Stimulated activated CD8-positive, alpha-beta memory T cell treated with anti-CD3 and anti-CD28 coated beads, Interleukin-12 subunit alpha, Interleukin-12 subunit beta, amount 100 ng/mL, for 24 hours (primary cell): Measurements from ENCODE around the gene SLC10A3.
"Not testable (repeated sequence)": the region's sequence is repeated elsewhere in the genome, so short reads cannot be mapped to it uniquely, and the experiment has no call there.

Experiments used
- DNase-seq: peaks from one replicate; pipeline ENCODE4 v3.0.0-alpha.2; 2020; ENCODE audit errors: extremely low read depth

Gene SLC10A3

DNA sequence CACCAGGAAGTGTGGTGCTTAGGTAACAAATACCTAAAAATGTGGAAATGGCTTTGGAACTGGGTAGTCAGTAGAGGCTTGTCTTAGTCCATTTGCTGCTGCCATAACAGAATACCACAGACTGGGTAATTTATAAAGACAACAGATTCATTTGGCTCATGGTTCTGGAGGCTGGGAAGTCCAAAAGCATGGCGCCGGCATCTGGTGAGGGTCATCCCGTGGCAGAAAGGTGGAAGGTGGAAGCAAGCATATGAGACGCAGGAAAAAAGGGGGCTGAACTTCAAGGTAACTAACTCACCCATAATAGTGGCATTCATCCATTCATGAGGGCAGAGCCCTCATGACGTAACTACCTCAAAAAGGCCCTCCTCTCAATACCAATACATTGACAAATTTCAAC, 19.0 kb upstream of the SLC10A3 start:
- DNase-seq = no peak

DNA sequence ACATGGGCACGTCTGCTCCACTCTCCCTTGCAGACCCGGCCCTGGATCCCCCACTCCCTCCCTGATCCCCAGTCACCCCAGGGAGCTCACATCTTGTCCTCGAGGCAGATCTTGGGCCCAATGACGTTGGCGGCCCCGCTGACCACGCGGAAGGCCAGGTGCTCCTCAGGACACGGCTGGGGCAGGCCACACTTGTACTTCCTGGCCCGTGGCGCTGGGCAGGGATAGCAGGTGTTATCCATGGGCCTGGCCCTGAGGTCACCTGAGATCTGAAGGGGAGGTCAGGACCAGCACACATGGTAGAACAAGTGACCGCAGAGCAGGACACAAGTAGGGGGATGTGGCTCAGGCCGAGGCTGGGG, 17.9 kb upstream of the SLC10A3 start:
- no peak for DNase-seq

DNA sequence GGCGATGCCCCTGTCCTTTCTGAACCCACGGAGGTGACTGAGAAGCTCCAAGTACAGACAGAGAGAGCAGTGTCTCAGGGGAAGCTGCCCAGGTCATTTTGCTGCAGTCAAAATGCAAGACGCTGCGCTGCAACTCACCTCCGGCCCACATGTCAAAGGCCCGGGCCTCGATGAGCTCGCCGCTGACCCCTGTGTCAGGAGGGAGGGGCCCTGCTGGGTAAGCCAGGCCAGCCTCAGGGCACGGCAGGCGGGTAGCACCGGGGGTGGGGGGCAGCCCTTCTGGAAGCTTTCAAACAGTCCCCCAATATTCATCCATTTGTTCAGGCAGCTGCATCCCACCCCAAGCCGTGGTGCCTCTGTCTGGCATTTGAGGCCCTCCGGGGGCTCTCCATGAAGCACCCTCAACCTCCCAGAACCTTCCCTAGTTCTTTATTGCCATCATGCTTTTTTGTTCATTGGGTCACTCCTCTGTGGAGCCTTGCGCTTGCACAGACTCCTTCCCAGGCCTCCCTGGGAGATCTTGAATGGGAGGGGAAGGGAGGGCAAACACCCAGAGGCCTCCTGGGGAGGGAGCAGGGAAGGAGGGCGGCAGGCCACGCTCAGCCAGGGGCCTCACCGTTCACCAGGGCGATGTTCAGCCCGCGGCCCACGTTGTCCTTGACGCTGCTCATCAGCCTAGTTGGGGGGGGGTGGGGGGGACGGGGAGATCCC, 17.4 kb upstream of the SLC10A3 start:
- no peak for DNase-seq

GRCh38 chrX:154506483-154507332, 16.3 kb upstream of the SLC10A3 start:
- DNase-seq = no peak

DNA sequence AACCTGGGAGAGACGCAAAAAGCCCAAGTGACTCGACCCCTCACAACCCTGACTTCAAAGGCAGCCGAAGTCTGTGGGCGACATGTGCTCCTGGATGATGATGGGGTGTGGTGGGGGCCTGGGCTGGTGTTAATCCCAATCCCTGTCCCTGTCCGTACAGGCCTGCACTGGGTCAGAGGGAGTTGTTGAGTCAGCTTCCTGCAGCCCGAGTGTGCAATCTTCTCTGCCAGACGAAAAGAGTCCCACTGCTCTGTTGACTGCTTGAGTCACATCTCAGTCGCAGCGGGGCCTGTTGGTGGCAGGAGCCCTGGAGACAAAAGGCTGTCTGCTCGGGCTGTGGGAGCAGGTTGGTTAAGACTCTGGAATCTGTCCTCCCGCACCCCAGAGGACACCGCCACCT, 15.3 kb upstream of the SLC10A3 start:
- DNase-seq = no peak

DNA sequence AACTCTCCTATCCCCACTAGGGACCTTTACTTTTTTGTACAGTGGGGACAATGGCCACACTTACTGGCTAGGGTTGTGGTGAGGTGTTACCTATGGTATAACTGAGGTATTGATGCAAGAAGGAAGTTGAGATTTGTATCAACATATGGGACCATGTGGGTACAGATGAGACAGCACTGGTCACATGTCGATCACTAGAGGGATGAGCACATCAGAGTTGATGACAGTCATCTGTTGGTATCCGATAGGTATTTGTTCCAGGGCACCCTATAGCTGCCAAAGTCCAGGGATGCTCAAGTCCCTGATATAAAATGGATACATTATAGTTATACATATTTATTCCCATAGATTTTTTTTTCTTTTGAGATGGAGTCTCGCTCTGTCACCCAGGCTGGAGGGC, 12.6 kb upstream of the SLC10A3 start:
- DNase-seq = no peak

DNA sequence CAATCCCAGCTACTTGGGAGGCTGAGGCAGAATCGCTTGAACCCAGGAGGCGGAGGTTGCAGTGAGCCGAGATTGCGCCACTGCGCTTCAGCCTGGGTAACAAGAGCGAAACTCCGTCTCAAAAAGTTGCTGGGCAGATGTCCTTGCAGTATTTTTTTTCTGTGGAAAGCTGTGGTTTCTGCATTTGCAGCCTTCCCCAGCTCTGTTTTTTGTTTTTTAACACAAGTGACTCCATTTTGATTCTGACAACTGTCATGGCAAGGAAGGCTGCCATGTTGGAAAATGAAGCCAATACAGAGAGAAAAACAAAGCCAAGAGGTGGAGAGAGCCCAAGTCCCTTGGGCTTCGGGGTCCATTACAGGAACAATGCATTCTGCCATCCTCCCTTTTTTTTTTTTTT, 11.7 kb upstream of the SLC10A3 start:
- DNase-seq = no peak

GRCh38 chrX:154501423-154501822, 11.0 kb upstream of the SLC10A3 start:
- DNase-seq = not testable (repeated sequence)

DNA sequence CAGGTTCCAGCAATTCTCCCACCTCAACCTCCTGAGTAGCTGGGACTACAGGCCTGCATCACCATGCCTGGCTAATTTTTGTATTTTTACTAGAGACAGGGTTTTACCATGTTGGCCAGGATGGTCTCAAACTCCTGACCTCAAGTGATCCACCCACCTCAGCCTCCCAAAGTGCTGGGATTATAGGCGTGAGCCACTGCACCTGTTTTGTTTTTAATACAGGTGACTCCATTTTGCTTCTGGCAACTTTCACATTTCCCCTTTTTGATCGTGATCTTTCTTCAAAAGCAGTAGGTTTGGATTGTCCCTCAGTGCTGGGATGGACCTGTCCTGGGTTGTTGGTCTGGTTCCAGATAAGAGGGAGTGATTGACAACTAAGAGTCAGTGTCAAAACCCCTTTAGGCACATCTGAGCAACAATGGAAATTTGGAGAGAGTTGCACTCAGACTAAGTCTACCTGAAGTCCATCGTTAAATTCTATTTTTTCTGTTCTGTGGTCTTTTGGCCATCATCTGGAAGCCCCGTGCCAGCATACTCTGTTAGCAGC, 6.2 kb upstream of the SLC10A3 start:
- not testable (repeated sequence) for DNase-seq

DNA sequence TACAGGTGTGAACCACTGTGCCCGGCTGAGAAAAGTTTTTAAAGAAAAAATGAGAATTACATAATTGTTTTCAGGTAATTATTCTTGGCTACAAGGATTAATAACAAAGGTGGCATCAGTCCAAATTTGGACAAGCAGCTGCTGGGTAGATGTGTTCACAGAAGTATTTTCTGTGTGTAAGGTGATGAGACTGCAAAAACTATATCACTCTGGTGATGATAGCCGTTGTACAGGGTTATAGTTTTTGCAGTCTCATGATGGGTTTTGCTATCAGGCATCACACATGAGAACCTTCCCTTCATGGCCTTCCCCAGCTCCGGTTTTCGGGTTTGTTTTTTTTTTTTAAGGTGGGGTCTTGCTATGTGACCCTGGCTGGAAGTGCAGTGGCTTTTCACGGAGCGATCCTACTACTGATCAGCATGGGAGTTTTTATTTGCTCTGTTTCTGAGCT, 5.1 kb upstream of the SLC10A3 start:
- DNase-seq = no peak

- no peak for DNase-seq
Measured at GRCh38 chrX:154494715-154495114, 4.3 kb upstream of the SLC10A3 start.

GRCh38 chrX:154490021-154490413, 412 bp downstream of the SLC10A3 start:
- DNase-seq = no peak

DNA sequence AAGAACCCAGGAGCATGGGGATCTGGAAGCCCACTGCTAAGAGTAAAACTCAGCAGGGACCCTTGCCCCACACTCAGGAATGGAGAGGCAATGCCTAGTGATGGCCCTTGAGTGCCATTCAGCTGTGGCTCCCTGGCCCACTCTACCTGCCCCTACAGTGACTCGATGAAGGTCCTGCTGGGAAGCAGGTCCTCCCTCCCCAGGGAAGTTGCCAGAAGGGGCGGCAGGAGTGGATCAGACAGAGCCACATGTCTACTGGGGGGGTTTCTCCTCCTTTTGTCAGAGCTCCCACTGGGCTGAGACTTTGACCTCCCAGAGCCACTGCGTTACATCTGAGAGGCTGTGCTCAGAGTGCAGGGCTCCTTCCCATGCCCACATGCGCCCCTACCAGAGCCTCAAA, 1.2 kb downstream of the SLC10A3 start:
- no peak for DNase-seq

DNA sequence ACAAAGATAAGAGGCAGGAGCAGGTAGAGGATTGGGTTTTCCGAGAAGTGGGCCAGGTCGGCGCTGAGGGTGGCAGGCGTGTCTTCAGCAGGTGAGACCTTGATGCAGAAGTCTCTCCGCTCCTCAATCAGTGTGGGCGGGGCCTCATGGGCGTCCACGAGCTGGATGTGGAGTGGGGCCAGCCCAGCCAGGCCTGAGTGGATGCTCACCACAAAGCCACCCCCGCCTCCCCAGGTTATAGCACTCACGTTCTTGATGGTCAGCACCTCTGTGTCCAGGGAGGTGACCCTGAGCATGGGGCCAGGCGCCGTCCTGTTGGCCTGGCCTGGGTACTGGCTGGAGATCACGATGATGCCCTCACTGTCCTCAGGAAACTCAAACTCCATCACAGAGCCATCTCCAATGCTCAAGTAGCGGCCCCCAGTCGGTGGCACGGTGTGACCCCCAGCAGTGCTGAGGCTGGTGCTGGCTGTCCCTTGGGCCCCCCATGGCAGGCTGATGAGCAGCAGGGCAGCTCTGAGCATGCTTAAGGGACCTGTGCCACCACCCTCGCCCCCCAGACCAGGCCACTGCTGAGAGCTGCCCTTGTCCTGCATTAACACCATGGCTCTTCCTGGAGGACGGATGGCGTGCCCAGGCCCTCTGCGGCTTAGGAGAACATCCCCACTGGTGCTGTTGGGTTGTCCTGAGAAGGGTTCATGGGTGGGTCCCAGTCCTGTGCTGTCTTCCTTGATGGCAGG, 1.9 kb downstream of the SLC10A3 start:
- no peak for DNase-seq

DNA sequence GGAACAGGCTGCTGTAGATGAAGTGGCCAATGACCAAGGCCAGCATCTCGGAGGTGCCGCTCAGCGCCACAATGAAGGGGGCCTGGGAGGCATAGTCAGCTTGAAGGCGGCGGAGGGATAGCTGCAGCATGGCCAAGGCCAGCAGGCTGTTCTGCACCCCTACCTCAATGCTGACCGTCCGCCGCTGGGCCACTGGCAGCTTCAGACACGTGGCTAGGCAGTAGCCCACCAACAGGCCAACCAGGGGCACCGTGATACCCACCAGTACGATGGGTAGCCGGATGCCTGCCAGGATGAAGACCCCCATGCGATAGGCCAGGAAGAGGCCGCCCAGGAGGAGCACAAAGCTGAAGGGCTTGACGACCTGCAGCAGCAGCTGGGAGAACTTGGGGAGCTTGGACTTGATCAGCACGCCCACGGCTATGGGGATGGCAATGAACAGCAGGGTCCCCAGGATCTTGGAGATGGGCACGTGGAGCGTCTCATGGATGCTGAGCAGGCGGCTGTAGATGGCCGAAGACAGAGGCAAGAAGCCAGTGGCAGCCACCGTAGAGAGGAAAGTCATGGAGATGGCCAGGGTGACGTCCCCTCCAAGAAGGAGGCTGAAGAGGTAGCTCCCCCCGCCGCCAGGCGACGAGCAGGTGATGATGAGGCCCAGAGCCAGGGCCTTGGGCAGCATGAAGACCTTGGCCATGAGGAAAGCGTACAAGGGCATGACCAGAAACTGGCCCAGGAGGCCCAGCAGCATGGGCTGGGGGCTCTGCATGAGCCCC, 2.7 kb downstream of the SLC10A3 start:
- DNase-seq = no peak

DNA sequence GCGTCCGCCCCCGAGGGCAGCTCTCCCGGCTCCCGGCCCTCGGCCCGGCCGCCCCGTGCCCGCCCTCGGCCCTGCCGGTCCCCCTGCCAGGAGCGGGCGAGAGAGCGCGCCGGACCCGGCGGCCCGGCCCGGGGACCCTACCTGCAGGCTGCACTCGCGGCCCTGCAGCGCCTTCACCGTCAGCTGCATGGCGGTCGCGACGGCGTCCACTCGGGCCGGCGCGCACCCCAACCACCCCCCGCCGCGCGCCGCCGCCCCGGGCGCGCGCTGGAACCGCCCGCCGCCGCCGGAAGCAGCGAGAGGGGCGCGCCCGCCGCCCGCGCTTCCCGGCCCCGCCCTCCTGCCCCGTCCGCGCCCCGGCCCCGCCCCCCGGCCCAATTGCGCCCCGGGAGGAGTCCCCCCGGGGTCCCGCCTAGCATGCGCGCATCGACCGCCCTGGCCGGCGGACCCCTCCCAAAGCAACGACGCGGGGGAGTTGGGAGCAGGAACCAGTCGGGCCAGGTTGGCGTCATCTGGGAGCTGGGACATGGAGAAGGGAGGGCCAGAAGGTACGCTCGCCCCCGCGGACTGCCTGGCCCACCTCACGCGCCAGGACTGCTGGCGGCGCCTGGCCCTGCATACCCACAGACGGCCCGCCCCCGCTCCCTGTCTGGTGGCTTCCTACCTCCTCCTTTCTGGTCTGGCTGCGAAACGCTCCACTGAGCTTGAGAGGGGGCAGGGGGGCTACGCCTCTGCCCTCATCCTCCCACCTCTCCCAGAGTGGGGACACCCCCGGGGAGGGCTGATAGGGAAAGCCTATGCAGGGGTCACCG, 3.8 kb downstream of the SLC10A3 start, which contains the start of gene UBL4A:
UBL4A (minus strand) TSS at position 220 of the 812 bp plus-strand sequence; CDS start at position 189, 31 bp downstream.
- DNase-seq = no peak

DNA sequence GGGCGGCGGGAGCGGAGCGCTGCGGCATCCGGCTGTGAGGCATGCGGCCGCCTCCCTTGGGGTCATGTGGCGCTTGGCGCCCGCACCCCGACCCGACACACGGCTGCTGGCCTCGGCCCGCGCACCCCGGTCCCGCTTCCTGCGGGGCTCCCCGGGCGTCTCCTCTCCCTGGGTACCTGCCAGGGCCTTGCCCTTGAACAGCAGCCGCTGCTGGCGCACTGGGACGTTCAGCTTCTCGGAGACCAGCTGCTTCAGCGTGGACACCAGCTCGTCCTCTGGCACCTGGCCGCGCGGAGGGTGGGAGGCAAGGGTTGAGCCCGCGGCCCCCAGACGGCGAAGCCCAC, 4.4 kb downstream of the SLC10A3 start:
- DNase-seq = no peak

- DNase-seq = no peak
Measured at GRCh38 chrX:154485150-154486051, 5.0 kb downstream of the SLC10A3 start.
